ENCODE data around the gene MTAP.

DNA sequence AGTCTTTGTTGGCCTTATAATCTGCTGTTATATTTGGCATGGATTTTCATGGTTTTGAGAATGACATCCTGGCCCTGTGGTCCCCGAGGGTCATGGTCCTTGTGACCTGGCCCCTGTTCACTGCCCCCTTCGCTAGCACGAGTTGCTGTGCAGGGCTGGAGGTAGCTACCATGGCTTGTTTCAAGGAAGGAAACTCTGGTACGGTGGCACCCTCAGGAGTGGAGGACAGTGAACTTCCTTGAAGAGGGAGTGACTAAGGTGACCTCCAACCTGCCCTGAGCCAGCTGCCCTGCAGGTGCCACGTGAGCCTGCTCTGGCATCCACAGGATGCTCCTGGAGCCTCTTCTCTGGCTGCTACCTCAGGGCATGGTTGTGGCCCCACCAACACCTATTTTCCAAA lies 62.1 kb downstream of the MTAP start:
- TF ChIP-seq POLR2AphosphoS5 (IDR thresholded peaks at IDR 0.05; ENCODE audit: low read depth) (no peak), CTCF (IDR thresholded peaks at IDR 0.05; ENCODE audit: insufficient read depth, low read length) (no peak)

Measured in HL-60 (cell line).